ELF-1 (cell line): Measurements from ENCODE around the gene ADRA2C.

Experiments
- DNase-seq: peaks from one replicate; pipeline ENCODE4 v3.0.0-alpha.2; 2016; ENCODE audit warnings: low read depth, low spot score

The ADRA2C gene

DNA sequence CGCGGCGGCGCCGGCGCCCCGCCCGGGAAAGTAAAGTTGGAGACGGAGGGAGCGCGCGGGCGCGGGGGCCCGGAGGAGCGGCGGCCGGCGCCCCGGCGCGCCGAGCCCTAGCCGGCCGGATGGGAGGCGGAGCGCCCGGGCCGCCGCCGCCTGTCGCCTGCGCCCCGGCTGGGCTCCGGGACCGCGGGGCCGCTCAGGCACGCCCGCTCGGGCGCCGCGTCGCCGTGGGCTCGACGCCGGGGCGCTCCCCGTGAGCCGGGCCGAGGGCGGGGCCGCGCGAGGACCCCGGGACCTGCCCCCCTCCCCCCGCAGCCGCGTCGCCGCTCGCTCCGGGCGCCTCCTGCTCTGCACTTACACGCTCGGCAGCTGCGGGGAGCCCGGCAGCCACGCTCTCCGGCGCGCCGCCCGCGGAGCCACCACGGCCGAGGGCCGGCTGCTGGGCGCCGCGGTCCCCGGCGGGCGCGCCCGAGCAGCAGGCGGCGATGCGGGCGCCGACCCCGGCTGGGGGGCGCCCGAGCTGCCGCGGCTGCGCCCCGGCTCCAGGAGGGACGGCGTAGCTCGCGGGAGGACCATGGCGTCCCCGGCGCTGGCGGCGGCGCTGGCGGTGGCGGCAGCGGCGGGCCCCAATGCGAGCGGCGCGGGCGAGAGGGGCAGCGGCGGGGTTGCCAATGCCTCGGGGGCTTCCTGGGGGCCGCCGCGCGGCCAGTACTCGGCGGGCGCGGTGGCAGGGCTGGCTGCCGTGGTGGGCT is at the start of gene ADRA2C:
Gene ADRA2C (plus strand): TSS at position 350 of the 749 bp plus-strand sequence. CDS start 222 bp downstream, at position 572.
- no peak for DNase-seq

DNA sequence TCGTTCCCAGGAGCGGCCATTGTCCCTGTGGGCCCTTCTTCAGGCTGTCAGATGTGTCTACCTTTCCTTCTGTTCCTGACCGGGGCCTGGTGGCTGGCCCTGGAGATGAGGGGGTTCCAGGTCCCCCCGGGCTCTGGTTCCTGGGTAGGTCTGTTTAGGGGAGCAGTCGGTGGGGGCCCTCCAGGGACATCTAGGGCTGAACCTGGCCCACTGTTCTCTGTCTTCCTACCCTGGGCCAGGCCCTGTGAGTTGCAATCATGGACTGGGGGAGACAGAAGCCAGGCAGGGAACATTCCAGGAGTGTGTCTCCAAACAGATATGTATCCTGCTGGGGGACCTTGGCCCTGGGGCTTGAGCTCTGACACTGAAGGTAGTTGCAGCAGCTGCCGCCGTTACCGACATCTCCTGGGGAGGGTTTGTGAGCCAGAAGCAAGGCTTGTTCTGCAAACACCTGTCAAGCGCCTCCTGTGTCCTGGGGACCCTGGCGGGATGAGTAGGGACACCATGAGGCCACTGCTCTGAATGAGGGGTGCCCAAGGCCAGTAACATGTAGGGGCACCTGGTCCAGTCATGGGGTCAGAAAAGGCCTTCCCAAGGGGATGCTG is 49.5 kb upstream of the ADRA2C start:
- no peak for DNase-seq

DNA sequence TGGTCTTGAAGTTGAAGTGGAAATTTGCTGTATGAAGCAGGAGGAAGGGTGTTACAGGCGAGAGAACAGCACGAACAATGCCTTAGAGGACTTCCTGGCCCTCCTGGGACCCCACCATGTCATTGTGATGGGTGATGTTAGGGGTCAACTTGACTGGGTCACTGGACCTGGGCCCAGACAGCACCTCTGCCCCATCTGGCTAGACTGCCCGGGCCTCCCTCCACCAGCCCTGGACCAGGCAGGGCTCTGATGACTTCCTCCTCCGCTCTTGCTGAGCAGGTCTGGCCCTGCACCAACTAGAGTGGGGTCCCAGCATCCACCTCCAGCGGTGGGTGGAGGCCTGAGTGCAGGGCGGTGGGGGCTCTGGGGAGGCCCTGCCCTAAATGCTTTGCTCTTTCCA is 48.9 kb upstream of the ADRA2C start:
- no peak for DNase-seq

DNA sequence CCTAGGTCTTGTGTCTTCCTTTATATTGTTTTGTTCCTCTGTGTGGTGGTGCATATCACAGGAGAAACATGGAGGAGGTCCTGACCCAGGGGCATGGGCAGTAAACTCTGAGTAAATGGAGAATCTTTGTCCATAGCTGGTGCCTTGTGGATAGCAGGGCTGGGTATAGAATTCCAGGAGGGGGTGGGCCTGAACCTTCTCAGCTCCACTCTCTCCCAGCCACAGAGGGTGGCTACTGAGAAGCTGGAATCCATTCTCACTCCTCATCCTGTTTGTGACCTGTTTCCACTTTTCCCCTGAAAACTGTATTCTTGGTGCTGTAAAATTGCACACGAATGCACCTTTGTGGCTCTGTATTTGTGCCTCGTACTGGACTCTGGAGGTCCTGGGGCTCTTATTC is 47.7 kb upstream of the ADRA2C start:
- no peak for DNase-seq

DNA sequence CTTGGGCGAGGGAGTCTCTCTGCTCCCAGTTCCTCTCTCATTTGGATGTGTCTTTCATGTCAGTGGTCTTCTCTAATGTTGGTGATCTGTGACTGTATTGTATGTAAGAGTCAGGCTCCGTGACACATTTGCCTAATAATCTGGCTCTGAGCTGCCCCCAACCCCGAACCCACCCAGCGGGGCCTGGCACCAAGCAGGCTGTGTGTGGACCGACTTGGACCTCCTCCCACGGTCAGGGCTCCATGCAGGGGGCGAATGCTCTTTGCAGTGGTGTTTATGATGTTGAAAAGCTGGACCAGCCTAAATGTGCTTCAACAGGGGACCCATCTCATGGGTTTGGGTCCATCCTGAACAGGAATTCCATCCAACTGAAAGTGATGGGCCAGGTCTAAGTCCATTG is 47.0 kb upstream of the ADRA2C start:
- no peak for DNase-seq

DNA sequence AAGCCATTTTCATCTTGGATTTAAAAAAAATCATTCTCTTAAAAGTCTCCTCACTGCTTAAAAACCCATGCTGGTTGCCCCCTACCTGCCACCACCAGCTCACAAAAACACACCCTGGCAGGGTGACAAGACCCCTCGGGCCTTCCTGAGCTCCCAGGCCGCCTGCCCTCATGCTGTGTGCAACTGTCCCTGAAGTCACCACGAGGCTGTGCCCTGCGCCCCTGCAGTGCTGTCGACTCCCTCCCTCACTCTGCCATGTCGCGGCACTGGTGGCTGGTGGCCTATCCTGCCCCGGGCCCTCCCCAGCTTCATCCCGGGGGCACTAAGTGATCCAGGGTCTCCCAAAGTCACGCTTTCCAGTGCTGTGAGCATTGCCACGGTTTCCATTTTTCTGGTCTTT is 46.3 kb upstream of the ADRA2C start:
- no peak for DNase-seq

DNA sequence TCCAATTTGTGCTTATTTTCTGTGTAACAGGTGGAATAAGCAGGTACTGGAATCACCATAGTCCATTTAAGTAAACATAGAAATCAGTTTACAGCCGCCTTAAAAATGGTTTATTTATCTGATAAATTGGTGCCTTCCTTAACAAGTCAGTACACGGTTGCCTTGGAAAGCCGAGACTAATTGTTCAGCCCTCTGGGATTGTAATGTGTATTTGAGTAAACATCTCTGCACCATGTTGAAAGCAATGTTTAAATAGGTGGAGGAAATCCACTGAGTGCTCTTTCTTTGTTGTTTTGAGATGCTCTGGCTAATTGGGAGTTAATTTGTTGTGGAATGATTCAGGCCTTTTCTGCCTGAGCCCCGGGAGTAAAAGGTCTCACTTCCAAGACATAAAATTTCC is 45.7 kb upstream of the ADRA2C start:
- DNase-seq = no peak

DNA sequence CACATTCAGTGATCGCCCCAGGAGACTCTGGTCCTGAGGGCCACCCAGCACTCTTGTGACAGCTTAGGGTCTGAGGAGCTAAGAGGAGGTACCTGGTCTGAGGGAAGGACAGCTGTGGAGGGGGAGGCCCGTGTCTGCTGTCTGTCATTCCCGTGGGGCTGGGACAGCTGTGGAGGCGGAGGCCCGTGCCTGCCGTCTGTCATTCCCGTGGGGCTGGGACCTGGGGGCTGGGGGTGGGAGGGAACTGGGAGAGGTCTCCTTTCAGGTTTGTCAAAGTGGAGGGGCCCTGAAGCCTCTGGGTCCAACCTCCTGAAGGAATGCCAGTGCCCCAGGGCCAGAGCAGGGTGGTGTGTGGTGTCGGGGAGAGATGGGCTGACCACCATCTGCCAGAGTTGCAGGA is 45.0 kb upstream of the ADRA2C start:
- DNase-seq = no peak

DNA sequence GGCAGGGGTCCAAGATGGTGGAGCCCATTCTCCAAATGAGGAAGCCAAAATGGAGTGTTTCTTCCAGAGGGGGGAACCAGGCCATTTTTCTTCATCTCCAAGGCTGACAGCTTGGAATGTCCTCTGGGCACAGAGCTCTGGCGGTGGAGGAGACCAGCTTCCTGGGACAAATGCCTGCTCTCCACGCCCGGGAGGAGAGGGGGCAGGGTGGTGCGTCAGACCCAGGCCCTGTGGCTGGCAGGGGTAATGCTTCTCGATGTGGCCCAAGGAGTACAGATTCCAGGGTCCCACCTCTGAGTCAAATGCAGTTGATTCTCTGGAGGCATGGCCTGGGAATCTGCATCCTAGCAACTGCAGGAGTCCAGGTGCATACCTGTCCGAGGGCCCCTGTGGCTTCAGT is 44.6 kb upstream of the ADRA2C start:
- no peak for DNase-seq

DNA sequence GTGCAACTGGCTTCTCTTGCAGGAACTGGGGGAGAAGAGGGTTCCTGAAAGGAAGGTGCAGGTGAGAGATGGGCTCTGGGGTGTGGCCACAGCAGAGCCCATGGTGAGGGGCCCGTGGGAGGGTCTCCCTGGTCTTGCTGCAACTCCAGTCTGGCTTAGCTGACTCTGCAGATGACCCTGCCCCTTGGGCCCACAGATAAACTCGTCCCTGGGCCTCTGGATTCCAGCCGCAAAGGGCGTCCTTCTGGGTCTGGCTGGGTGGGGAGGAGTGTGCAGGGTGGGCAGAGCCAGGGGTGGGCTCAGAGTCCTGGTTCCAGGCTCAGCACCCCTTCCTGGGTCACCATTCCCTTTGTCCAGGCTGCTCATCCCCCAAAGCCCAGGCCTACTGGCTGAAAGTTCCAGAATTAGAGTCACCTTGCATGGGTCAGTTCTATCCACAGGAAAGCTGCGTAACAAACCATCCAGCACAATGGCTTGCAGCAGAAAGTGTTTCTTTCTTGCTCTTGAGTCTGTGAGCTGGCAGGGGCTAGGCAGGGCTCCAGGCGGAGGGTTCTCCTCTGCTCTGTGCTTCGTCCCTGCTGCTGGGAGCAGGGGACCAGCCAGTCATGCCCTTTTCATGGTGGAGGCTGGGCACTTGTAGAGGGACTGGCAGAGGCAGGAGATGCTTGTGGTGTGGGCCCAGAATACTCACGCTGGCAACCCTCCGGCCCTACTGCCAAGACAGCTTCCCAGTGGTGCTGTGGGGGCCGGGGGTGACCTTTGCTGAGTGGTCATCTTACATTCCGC is 43.5 kb upstream of the ADRA2C start:
- DNase-seq = no peak

DNA sequence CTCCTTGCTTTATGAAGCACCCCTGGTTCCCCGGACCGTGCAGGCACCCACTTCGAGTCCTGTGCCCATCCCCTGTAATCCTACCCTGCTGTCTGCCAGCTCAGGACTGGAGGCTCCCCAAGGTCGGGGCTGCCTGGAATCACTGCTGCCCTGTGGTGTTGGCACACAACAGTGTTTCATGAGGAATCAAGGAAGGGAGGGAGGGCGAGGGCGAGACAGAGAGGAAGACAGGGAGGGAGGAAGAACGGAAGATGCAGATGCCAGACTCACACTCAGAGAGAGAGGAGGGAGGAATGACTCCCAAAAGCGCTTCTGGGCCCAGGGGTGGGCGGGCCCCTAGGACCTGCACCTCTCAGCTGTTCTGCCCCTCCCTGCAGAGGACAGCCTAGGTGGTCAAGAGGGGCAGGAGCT is 42.9 kb upstream of the ADRA2C start:
- no peak for DNase-seq

DNA sequence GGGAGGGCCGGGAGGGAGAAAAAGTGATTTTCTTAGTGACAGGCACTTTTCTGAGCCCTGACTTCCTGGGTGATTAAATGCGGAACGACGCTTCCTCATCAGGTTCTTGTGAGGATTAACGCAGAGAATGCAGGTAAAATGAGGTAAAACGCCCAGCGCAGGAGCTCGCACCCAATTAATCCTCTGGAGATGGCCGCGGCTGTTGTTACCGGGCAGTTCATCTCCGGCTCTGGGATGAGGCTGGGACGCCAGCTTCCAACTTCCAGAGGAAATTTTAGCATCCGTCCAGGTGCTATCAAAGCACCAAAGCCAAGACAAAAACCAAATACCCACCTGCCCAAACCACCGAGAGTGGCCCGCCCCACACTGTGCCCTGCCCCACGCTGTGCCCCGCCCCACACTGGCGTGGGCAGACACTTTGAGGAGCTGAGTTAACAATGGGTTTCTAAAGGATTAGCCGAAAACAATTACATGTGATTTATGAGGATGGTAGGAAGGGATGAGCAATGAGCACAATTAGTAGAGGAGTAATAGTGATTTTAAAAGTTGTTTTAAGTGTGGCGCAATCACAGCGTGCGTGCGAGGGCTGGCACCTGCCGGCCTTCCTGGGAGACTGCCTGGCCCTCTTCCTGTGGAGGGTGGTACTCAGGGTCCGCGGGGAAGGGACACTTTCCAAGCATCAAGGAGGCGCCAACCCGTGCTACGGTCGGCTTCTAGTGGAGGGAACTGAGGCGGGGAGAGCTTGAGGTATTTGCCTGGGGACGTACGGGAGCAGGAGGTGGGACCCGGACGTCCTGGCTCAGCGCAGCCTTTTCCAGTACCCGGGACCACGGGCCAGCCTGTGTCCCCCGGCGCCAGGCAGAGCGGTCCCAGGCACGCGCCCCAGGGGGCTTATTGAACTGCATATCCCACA is 41.6 kb upstream of the ADRA2C start:
- DNase-seq = peak; percentile 63

DNA sequence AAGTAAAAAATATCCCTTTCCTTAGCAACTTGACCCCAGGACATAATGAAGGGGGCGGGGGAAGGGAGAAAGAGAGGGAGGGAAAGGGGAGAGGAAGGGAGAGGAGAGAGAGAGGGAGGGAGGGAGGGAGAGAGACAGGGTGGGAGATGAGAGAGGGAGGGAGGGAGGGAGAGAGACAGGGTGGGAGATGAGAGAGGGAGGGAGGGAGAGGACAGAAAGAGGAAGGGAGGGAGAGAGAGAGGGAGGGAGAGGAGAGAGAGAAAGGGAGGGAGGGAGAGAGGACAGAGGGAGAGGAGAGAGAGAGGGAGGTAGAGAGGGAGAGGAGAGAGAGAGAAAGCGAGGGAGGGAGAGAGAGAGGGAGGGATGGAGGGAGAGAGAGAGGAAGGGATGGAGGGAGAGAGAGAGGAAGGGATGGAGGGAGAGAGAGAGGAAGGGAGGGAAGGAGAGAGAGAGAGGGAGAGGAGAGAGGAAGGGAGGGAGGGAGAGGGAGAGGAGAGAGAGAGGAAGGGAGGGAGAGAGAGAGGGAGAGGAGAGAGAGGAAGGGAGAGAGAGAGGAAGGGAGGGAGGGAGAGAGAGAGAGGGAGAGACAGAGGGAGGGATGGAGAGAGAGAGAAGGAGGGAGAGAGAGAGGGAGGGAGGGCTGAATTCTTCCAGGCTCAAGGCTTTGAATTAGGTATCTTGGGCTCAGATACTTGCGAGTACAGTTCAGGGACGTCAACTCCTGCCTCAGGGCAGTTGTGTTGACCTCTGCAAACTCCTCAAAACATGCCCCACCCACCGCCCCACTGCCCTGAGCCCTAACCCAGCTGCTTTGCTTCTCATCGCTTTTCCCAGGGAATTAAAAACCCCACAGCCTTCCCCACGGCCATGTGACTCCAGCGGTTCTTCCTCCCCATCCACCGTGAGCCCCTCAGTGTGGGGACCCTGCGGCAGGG is 40.0 kb upstream of the ADRA2C start:
- peak; percentile 74 for DNase-seq

DNA sequence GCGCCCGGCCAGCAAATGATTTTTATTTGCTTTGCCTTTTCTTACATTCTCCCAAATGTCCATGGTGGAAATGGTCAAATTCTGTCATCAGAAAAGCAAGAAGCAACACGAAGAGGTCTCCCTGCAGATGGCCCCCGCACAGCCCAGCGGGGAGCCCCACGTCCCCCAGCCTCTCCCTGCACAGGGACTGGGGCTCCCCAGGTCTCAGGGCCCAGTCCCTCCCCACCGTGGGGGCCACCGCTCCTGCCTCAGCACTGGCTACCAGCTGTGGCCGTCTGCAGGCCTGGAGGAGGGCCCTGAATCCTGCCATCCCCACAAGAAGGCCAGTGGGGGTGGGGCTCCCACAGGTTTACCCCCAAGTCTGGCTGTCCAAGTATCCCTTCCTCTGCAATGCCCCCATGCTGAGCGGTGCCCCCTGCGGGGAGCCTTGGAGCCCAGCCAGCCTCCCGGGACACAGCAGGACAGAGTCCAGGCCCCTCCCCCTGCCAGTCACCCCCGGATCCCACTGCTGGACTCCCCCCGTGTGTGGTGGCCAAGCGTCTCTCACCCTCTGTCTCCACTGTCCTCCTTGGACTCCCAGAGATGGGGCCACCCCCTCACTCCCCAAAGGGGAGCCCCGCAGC is 38.2 kb upstream of the ADRA2C start:
- no peak for DNase-seq

DNA sequence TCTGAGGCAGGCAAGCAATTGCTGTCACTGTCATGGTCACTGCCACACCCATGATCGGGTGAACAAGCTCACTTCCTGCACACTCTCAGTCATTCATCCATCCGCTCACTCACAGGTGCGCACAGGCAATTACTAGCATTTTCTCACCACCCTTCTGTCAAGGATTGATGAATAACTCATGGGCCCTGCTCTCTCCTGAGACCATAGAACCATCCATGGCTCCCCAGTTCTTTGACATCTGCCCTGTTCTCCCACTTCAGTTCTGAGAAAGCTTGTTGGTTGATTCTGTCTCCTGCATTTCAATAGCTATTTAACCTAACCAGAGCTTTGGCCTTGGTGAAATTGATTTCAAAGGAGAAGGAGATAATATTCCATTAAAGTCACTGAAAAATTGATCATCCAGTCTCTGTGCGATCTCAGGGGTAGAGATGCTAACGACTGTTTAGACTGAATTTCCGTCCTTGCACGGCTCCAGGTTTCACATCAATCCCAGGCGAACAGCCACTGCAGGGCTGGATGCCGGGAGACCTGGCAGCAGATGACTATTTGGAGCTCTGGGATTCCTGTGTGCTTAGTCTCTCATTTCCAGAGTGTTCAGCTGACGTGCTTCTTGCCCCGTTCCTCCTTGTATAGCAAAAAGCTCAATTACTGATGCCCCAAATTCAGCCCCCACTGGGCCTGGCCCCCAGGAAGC is 36.9 kb upstream of the ADRA2C start:
- no peak for DNase-seq

DNA sequence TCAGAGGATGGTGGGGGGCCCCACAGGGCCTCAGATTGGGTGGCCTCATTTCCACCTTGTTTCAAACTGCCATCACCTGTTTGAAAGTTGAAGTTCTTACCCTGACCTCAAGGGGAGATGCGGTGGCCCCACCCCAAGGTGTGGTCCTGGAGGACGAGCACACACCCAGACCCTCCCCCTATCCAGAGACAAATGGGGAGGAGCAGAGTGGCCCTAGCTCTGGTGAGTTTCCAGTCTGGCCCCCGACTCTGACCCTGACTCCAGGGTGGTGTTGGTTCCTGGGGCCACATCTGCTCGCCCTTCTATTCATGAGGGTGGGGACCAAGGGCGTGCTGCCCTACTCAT is 36.3 kb upstream of the ADRA2C start:
- no peak for DNase-seq

DNA sequence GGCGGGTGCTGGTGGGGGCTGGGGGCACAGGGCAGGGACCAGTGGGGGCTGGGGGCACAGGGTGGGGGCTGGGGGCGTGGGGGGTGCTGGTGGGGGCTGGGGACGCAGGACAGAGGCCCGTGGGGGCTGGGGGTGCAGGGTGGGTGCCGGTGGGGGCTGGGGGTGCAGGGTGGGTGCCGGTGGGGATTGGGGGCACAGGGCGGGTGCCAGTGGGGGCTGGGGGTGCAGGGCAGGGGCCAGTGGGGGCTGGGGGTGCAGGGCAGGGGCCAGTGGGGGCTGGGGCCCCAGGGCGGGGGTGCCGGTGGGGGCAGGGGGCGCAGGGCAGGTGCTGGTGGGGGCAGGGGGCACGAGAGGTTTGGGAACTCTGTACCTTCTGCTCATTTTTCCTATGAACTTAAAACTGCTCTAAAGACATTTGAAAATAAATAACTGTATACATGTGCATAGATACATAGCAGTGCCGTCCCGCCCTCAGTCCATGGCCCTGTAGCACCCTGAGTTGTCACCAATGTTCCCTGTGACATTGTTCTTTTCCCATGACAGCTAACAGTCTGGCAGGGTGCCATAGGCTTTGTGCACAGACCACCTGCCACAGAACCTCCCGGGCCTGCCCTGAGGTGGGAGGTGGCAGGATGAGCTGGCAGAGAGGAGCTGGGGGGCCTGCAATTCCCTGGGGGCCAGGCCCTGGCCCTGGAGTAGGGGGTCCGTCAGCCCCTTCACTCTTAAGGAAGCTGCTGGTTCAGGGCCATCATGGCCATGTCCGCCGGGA is 35.6 kb upstream of the ADRA2C start:
- no peak for DNase-seq

DNA sequence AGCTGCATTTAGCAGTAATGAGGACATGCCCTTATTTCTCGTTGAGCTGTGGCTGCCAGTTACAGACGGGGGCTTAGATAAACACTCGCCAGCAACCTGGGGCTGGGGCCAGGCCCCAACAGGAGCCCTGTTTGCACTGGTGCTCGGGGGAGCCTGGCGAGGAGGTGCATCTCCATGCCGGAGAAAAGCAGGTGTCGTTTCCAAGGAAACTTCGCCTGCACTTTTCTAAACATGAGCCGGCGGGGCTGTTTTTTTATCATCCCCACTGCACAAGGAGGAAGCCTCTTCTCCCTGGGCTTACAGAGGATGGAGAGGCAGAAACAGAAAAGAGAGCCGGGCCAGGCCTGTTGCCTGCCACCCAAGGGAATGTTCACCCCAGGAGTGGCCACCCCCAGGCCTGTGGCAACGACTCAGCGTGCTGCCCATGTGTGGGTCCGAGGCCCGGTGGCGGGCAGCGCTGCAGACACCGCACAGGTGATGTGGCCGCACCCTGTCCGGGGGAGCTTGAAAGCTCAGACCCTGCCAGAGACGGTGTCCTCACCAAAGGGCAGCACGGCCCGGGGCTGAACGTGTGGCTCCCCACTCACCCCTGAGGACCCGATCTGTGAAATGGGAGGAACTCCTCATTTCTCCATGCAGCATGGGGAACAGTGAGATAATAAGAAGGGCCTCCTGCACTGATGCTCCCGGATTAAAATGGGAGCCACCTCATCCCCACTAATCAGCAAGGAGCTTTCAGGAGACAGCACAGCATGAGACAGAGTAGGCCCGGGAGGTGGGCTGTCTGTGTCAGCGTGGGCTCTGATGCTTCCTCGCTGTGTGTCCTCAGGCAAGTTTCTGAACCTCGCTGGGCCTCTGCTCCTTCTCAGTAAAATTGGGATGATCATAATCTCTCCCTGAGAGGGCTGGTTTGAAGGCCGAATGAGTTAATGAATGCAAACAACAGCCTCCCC is 33.8 kb upstream of the ADRA2C start:
- no peak for DNase-seq
